A673 (cell line): ENCODE measurements around the gene SLC7A8. TPM values are rescaled to one million over a fixed set of nuclear protein-coding genes. Genes with fewer than 3 reads are reported as not detected.
A peak's percentile ranks its signal among the peaks of the same experiment; 100 is the strongest.

Experiments used
- BruUV-seq: library from RNA; stranded (reverse); fragments of 400-500 nt; replicated peaks from 2 replicates; lab custom pipeline; 2021; lab: Mats Ljungman, UMichigan
- CTCF ChIA-PET: fragments of 300-600 bp; sonication (Branson Sonifier 250); formaldehyde crosslinking; loops from one replicate; lab custom pipeline; 2022; ENCODE audit warnings: antibody characterized with exemption; lab: Charles Lee
- POLR2A ChIA-PET: fragments of 300-600 bp; sonication (Branson Sonifier 250); formaldehyde crosslinking; loops from one replicate; lab custom pipeline; 2022; ENCODE audit warnings: antibody characterized with exemption; ENCODE audit not compliant: low non-redundant PET; lab: Charles Lee
- DNase-seq: peaks from one replicate; pipeline ENCODE4 v3.0.0-alpha.2; 2015; ENCODE audit warnings: low spot score
- H3K27ac ChIP-seq: fragments of 200-600 bp; sonication (generic); 2 replicates; pipeline ENCODE4 v1.5.1; 2016; ENCODE audit warnings: mixed run types, low read depth, mild to moderate bottlenecking, mixed read lengths, antibody characterized with exemption, low read length; ENCODE audit not compliant: poor library complexity, severe bottlenecking
- H3K27me3 ChIP-seq: fragments of 200-600 bp; sonication (generic); replicated peaks from 2 replicates; pipeline ENCODE4 v1.6.1; 2017; ENCODE audit warnings: mixed run types, low read depth, mild to moderate bottlenecking, mixed read lengths, antibody characterized with exemption, low read length; ENCODE audit not compliant: insufficient read depth, poor library complexity
- H3K36me3 ChIP-seq: fragments of 200-600 bp; sonication (generic); 2 replicates; pipeline ENCODE4 v1.6.1; 2016; ENCODE audit warnings: mixed run types, mild to moderate bottlenecking, mixed read lengths, antibody characterized with exemption, low read length; ENCODE audit not compliant: insufficient read depth, poor library complexity, severe bottlenecking
- H3K4me1 ChIP-seq: fragments of 200-600 bp; sonication (generic); 2 replicates; pipeline ENCODE4 v1.6.1; 2017; ENCODE audit warnings: mixed run types, mild to moderate bottlenecking, mixed read lengths, antibody characterized with exemption, low read length; ENCODE audit not compliant: insufficient read depth, poor library complexity, severe bottlenecking
- H3K4me3 ChIP-seq: fragments of 200-600 bp; sonication (generic); 2 replicates; pipeline ENCODE4 v1.5.1; 2016; ENCODE audit warnings: low read depth, mixed run types, mild to moderate bottlenecking, mixed read lengths, low read length; ENCODE audit not compliant: poor library complexity, severe bottlenecking
- H3K9me3 ChIP-seq: fragments of 200-600 bp; sonication (generic); 2 replicates; pipeline ENCODE4 v1.6.1; 2016; ENCODE audit warnings: mixed run types, low read depth, mild to moderate bottlenecking, mixed read lengths, antibody characterized with exemption, low read length; ENCODE audit not compliant: poor library complexity, severe bottlenecking
- CTCF ChIP-seq: fragments of 300-800, 200-600 bp; sonication (generic); conservative IDR thresholded peaks from 2 replicates; pipeline ENCODE4 v1.5.1; 2017; ENCODE audit warnings: low read depth, mild to moderate bottlenecking, antibody characterized with exemption, low read length, moderate library complexity, mixed read lengths
- EZH2 ChIP-seq: fragments of 200-600 bp; sonication (generic); IDR thresholded peaks from 2 replicates; pipeline ENCODE4 v1.6.1; 2017; ENCODE audit warnings: borderline replicate concordance, low read depth, mild to moderate bottlenecking, mixed read lengths, antibody characterized with exemption, low read length; ENCODE audit not compliant: poor library complexity, severe bottlenecking
- intact Hi-C: fragments of 100-400 bp; cut with micrococcal nuclease; formaldehyde crosslinking; loops from one replicate; pipeline ENCODE4 v1.10.0; 2022; ENCODE audit not compliant: unreplicated experiment
- total RNA-seq: library from RNA; stranded (reverse); gene quantifications from 2 replicates; pipeline ENCODE4 v1.2.3, GENCODE V29; 2021

Gene SLC7A8
- total RNA-seq, 1 experiment from 2014 or later, result 18.3 TPM

- no TSS peak for BruUV-seq
- no peaks in the 10 kb centered on the region for H3K9me3 ChIP-seq
- no peak overlapping the region for H3K27ac ChIP-seq
- CTCF ChIA-PET, result no interaction called here
- H3K27me3 ChIP-seq, result no peaks in the 10 kb centered on the region
- no peak for DNase-seq
- H3K36me3 ChIP-seq, result peaks cover 26% of the 10 kb centered on the region
- TF ChIP-seq EZH2, result no peak
- TF ChIP-seq CTCF, result no peak
- peaks cover 34% of the 10 kb centered on the region for H3K4me1 ChIP-seq
- intact Hi-C loops, result no loop called here
- POLR2A ChIA-PET, result no interaction called here
- no peak overlapping the region for H3K4me3 ChIP-seq
Observed at GRCh38 chr14:23097786-23098185, 85.7 kb downstream of the SLC7A8 start.

GRCh38 chr14:23095196-23096108, 88.0 kb downstream of the SLC7A8 start, which contains the start of gene C14orf119:
TSS of gene C14orf119 (plus strand) at chr14:23095505. CDS start at chr14:23097659, 2,154 bp downstream.
- TF ChIP-seq EZH2 (no peak), CTCF (no peak)
- H3K27ac ChIP-seq, result peak within 1 kb of the TSS; percentile 94
- H3K27me3 ChIP-seq, result no peaks in the 10 kb centered on the region
- H3K4me3 ChIP-seq, result peak within 1 kb of the TSS; percentile 64
- ChIA-PET POLR2A (interaction anchor here (0.5 to 1.4 kb wide), 5 partner anchors 24 to 1448 kb away, joined by 3 to 12 read pairs (median 5); partner anchors contain the start of gene RNF212B), CTCF (interaction anchor here (0.6 to 2.0 kb wide), 11 partner anchors 13 to 211 kb away, joined by 3 to 26 read pairs (median 5); partner anchors contain the start of gene BCL2L2)
- TSS peak; percentile 73 for BruUV-seq
- peak; percentile 100 for DNase-seq
- intact Hi-C loops, result no loop called here
- H3K36me3 ChIP-seq, result peaks cover 47% of the 10 kb centered on the region
- peaks cover 28% of the 10 kb centered on the region for H3K4me1 ChIP-seq
- H3K9me3 ChIP-seq, result no peaks in the 10 kb centered on the region

GRCh38 chr14:23094666-23095195, 88.7 kb downstream of the SLC7A8 start, which contains the start of gene ACIN1:
TSS of gene ACIN1 (minus strand) at chr14:23095136. CDS start at chr14:23095112, 24 bp downstream.
- ChIA-PET CTCF (interaction anchor here (0.8 to 2.0 kb wide), 10 partner anchors 14 to 108 kb away, joined by 3 to 26 read pairs (median 6); no protein-coding TSS in a partner anchor), POLR2A (interaction anchor here (0.5 to 1.4 kb wide), 5 partner anchors 23 to 1448 kb away, joined by 3 to 12 read pairs (median 5); partner anchors contain the start of gene RNF212B)
- Histone ChIP-seq H3K27me3 (no peaks in the 10 kb centered on the region), H3K4me3 (peak within 1 kb of the TSS; percentile 64), H3K27ac (peak within 1 kb of the TSS; percentile 94), H3K4me1 (peaks cover 24% of the 10 kb centered on the region), H3K36me3 (peaks cover 54% of the 10 kb centered on the region), H3K9me3 (no peaks in the 10 kb centered on the region)
- intact Hi-C loops, result no loop called here
- TF ChIP-seq CTCF, result no peak
- TF ChIP-seq EZH2, result no peak
- no TSS peak for BruUV-seq
- peak; percentile 93 for DNase-seq
